Measurements from ENCODE around the gene ZMYND8.

The ZMYND8 gene

DNA sequence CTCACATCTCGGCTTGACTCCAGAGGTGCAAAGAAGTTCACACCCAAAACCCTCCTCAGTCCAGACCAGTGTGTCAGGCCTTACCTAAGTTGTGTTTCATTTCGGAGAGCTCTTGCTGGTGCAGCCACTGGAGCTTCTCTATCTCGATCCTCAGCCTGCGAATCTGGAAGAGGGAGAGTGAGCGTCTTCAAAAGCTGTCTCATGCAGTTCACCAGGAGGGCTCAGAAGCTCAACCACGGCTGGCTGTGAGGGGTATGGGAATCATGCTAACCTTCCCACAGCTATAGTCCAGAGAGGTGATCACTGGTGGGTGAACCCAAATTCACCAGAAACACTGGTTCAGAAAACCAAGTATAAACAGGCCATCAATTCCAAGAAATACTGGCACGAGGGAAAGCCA, 129.4 kb downstream of the ZMYND8 start:
- TF ChIP-seq TAF1 (IDR thresholded peaks at IDR 0.05; ENCODE audit: borderline replicate concordance, insufficient read depth, low read length), result no peak
- TF ChIP-seq POLR2AphosphoS5 (IDR thresholded peaks at IDR 0.05; ENCODE audit: low read depth, low read length), result no peak
- TF ChIP-seq SIN3A (IDR thresholded peaks at IDR 0.05; ENCODE audit: borderline replicate concordance, insufficient read depth, low read length), result no peak
- no peak for TF ChIP-seq REST (IDR thresholded peaks at IDR 0.05; ENCODE audit: insufficient read depth in 1 of 2, low read depth in 2 of 2, low read length in 2 of 2)
- TF ChIP-seq FOXP2 (optimal IDR thresholded peaks at IDR 0.05; ENCODE audit: borderline replicate concordance, extremely low read depth, extremely low read length, insufficient read depth), result no peak

GRCh38 chr20:47225458-47225857, 131.0 kb downstream of the ZMYND8 start:
- TF ChIP-seq TAF1 (IDR thresholded peaks at IDR 0.05; ENCODE audit: borderline replicate concordance, insufficient read depth, low read length) (no peak), POLR2AphosphoS5 (IDR thresholded peaks at IDR 0.05; ENCODE audit: low read depth, low read length) (no peak), REST (IDR thresholded peaks at IDR 0.05; ENCODE audit: insufficient read depth in 1 of 2, low read depth in 2 of 2, low read length in 2 of 2) (no peak), FOXP2 (optimal IDR thresholded peaks at IDR 0.05; ENCODE audit: borderline replicate concordance, extremely low read depth, extremely low read length, insufficient read depth) (no peak), SIN3A (IDR thresholded peaks at IDR 0.05; ENCODE audit: borderline replicate concordance, insufficient read depth, low read length) (no peak)

DNA sequence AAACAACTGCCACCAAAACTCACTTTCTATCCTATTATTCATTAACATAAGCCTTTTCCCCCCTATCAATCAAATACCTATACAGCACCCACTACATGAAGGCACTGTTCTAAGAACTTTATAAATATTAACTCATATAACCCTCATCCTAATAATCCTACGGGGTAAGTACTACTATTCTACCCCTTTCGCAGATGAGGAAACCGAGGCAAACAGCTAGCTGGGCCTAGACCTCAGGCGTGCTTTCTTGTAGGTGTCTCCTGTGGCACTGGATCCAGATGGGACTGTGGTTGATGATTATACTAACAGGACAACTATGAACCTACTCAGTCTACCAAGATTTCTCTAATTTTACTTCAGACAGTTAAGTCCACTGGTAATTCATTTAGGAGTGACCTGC, 131.6 kb downstream of the ZMYND8 start:
- TF ChIP-seq REST (IDR thresholded peaks at IDR 0.05; ENCODE audit: insufficient read depth in 1 of 2, low read depth in 2 of 2, low read length in 2 of 2) (no peak), POLR2AphosphoS5 (IDR thresholded peaks at IDR 0.05; ENCODE audit: low read depth, low read length) (no peak), TAF1 (IDR thresholded peaks at IDR 0.05; ENCODE audit: borderline replicate concordance, insufficient read depth, low read length) (no peak), FOXP2 (optimal IDR thresholded peaks at IDR 0.05; ENCODE audit: borderline replicate concordance, extremely low read depth, extremely low read length, insufficient read depth) (no peak), SIN3A (IDR thresholded peaks at IDR 0.05; ENCODE audit: borderline replicate concordance, insufficient read depth, low read length) (no peak)

GRCh38 chr20:47224300-47224791, 132.2 kb downstream of the ZMYND8 start:
- TF ChIP-seq REST (IDR thresholded peaks at IDR 0.05; ENCODE audit: insufficient read depth in 1 of 2, low read depth in 2 of 2, low read length in 2 of 2) (no peak), FOXP2 (optimal IDR thresholded peaks at IDR 0.05; ENCODE audit: borderline replicate concordance, extremely low read depth, extremely low read length, insufficient read depth) (no peak), POLR2AphosphoS5 (IDR thresholded peaks at IDR 0.05; ENCODE audit: low read depth, low read length) (no peak), TAF1 (IDR thresholded peaks at IDR 0.05; ENCODE audit: borderline replicate concordance, insufficient read depth, low read length) (no peak), SIN3A (IDR thresholded peaks at IDR 0.05; ENCODE audit: borderline replicate concordance, insufficient read depth, low read length) (no peak)

DNA sequence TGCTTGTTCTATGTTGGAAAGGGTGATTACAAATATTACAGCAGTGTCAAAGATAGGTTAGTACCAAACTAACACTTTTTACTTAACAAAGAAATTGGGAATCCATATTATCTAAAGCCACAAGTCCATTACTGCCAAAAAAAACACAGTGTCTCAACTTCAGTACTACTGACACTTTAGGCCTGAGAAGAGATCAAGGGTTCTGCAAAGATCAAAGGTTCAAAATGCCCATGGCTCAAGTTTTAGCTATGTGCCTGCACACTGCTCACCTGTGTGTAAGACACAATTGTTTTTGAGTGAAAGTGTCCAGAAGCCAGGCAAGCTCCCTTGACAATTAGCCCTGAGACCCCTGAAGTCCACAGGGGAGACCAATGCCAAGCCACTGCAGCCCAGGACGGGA, 132.6 kb downstream of the ZMYND8 start:
- TF ChIP-seq POLR2AphosphoS5 (IDR thresholded peaks at IDR 0.05; ENCODE audit: low read depth, low read length) (no peak), TAF1 (IDR thresholded peaks at IDR 0.05; ENCODE audit: borderline replicate concordance, insufficient read depth, low read length) (no peak), REST (IDR thresholded peaks at IDR 0.05; ENCODE audit: insufficient read depth in 1 of 2, low read depth in 2 of 2, low read length in 2 of 2) (no peak), FOXP2 (optimal IDR thresholded peaks at IDR 0.05; ENCODE audit: borderline replicate concordance, extremely low read depth, extremely low read length, insufficient read depth) (no peak), SIN3A (IDR thresholded peaks at IDR 0.05; ENCODE audit: borderline replicate concordance, insufficient read depth, low read length) (no peak)

All from PFSK-1 (cell line).